IMR-90 (cell line): ENCODE results near the gene NELL2. TPM values are rescaled to one million over a fixed set of nuclear protein-coding genes. Genes with fewer than 3 reads are reported as not detected.

ENCODE experiments used
- ATAC-seq: fragments of 200-7000 bp; cut with Tn5 transposase; 2 replicates; pipeline ENCODE4 v1.9.1; 2020; ENCODE audit warnings: low read depth, mild to moderate bottlenecking, moderate library complexity
- BruUV-seq: library from RNA; stranded (reverse); fragments of 400-500 nt; replicated peaks from 2 replicates; lab custom pipeline; 2021; lab: Mats Ljungman, UMichigan
- CTCF ChIA-PET: fragments of 300-600 bp; formaldehyde crosslinking; extraction: SDS; loops from one replicate; lab custom pipeline; 2021; ENCODE audit warnings: antibody characterized with exemption; lab: Yijun Ruan, JAX
- POLR2A ChIA-PET: fragments of 300-600 bp; sonication (Branson Sonifier 250); formaldehyde crosslinking; loops from one replicate; lab custom pipeline; 2022; ENCODE audit warnings: antibody characterized with exemption; ENCODE audit not compliant: unreplicated experiment; lab: Charles Lee
- DNase-seq: peaks from one replicate; pipeline ENCODE4 v3.0.0; 2013
- H2AFZ ChIP-seq: replicated peaks from 2 replicates; pipeline ENCODE3; 2013; ENCODE audit warnings: low read length, mild to moderate bottlenecking; ENCODE audit not compliant: poor library complexity
- H2AK5ac ChIP-seq: 2 replicates; pipeline ENCODE4 v1.6.1; 2013; ENCODE audit warnings: low read depth, low read length, inconsistent platforms
- H2AK9ac ChIP-seq: replicated peaks from 2 replicates; pipeline ENCODE3; 2013; ENCODE audit warnings: mild to moderate bottlenecking, low read depth, low read length, moderate library complexity; ENCODE audit not compliant: poor library complexity
- H2BK120ac ChIP-seq: 2 replicates; pipeline ENCODE4 v1.6.1; 2013; ENCODE audit warnings: low read depth, low read length, inconsistent platforms
- H2BK15ac ChIP-seq: 3 replicates; pipeline ENCODE4 v1.6.1; 2013; ENCODE audit warnings: low read depth, low read length, inconsistent platforms
- H2BK20ac ChIP-seq: 2 replicates; pipeline ENCODE4 v1.6.1; 2013; ENCODE audit warnings: low read depth, mild to moderate bottlenecking, inconsistent platforms, low read length, moderate library complexity
- H2BK5ac ChIP-seq: 2 replicates; pipeline ENCODE4 v1.6.1; 2013; ENCODE audit warnings: mild to moderate bottlenecking, low read depth, low read length, inconsistent platforms; ENCODE audit not compliant: poor library complexity, severe bottlenecking
- H3K14ac ChIP-seq: replicated peaks from 2 replicates; pipeline ENCODE4 v1.6.1; 2013; ENCODE audit warnings: low read depth, low read length, inconsistent platforms
- H3K18ac ChIP-seq: 2 replicates; pipeline ENCODE4 v1.6.1; 2013; ENCODE audit warnings: low read depth, low read length, control low read depth
- H3K23ac ChIP-seq: 2 replicates; pipeline ENCODE4 v1.6.1; 2013; ENCODE audit warnings: low read depth, low read length, inconsistent platforms
- H3K27ac ChIP-seq: 2 replicates; pipeline ENCODE4 v1.5.1; 2013; ENCODE audit warnings: mild to moderate bottlenecking, control low read depth, low read length; ENCODE audit not compliant: insufficient read depth
- H3K27me3 ChIP-seq: 2 replicates; pipeline ENCODE4 v1.6.1; 2013; ENCODE audit warnings: low read length; ENCODE audit not compliant: control insufficient read depth, insufficient read depth
- H3K36me3 ChIP-seq: 2 replicates; pipeline ENCODE4 v1.6.1; 2013; ENCODE audit warnings: low read length, mixed read lengths; ENCODE audit not compliant: control insufficient read depth, insufficient read depth
- H3K4ac ChIP-seq: 2 replicates; pipeline ENCODE4 v1.6.1; 2013; ENCODE audit warnings: low read depth, low read length, inconsistent platforms
- H3K4me1 ChIP-seq: 2 replicates; pipeline ENCODE4 v1.6.1; 2013; ENCODE audit warnings: low read length, mixed read lengths; ENCODE audit not compliant: control insufficient read depth, insufficient read depth
- H3K4me2 ChIP-seq: 2 replicates; pipeline ENCODE4 v1.6.1; 2013; ENCODE audit warnings: low read depth, mild to moderate bottlenecking, control low read depth, low read length, moderate library complexity
- H3K4me3 ChIP-seq: 2 replicates; pipeline ENCODE4 v1.5.1; 2013; ENCODE audit warnings: low read depth, mild to moderate bottlenecking, control low read depth, low read length, moderate library complexity; ENCODE audit not compliant: insufficient read depth
- H3K56ac ChIP-seq: 2 replicates; pipeline ENCODE4 v1.6.1; 2013; ENCODE audit warnings: low read length, inconsistent platforms; ENCODE audit not compliant: insufficient read depth; ENCODE audit errors: extremely low read depth
- H3K79me1 ChIP-seq, 2 experiments: 2 replicates each; pipeline ENCODE4 v1.6.1; 2013; ENCODE audit warnings: low read length in 2 of 2, inconsistent platforms in 1 of 2, low read depth in 1 of 2
- H3K9ac ChIP-seq: 2 replicates; pipeline ENCODE4 v1.6.1; 2013; ENCODE audit warnings: low read depth, low read length, control low read depth
- H3K9me1 ChIP-seq: 2 replicates; pipeline ENCODE4 v1.6.1; 2013; ENCODE audit warnings: low read length, inconsistent platforms; ENCODE audit not compliant: insufficient read depth
- H3K9me3 ChIP-seq: 2 replicates; pipeline ENCODE4 v1.6.1; 2013; ENCODE audit warnings: low read length; ENCODE audit not compliant: control insufficient read depth, insufficient read depth
- H4K20me1 ChIP-seq: 2 replicates; pipeline ENCODE4 v1.6.1; 2013; ENCODE audit warnings: low read length, inconsistent platforms; ENCODE audit not compliant: insufficient read depth
- H4K5ac ChIP-seq: 2 replicates; pipeline ENCODE4 v1.6.1; 2013; ENCODE audit warnings: mild to moderate bottlenecking, low read depth, low read length, control low read depth
- H4K8ac ChIP-seq, 2 experiments: 2 replicates each; pipeline ENCODE4 v1.6.1; 2013; ENCODE audit warnings: low read depth in 2 of 2, low read length in 2 of 2, control low read depth in 1 of 2, inconsistent platforms in 1 of 2
- H4K91ac ChIP-seq: 2 replicates; pipeline ENCODE4 v1.6.1; 2013; ENCODE audit warnings: low read depth, low read length, inconsistent platforms; ENCODE audit not compliant: insufficient read depth
- BHLHE40 ChIP-seq: fragments of 150-350 bp; IDR thresholded peaks from 2 replicates; pipeline ENCODE4 v1.6.1; 2016; ENCODE audit warnings: mild to moderate bottlenecking, low read depth, low read length
- CEBPB ChIP-seq: IDR thresholded peaks from 2 replicates; pipeline ENCODE4 v1.6.1; 2012; ENCODE audit warnings: low read depth, low read length, improper control_type of control experiment
- CHD1 ChIP-seq: IDR thresholded peaks from 2 replicates; pipeline ENCODE4 v1.6.1; 2012; ENCODE audit warnings: low read depth, low read length, improper control_type of control experiment
- FOS ChIP-seq: fragments of 150-350 bp; IDR thresholded peaks from 2 replicates; pipeline ENCODE4 v1.6.1; 2016; ENCODE audit warnings: low read depth, low read length
- MAZ ChIP-seq: IDR thresholded peaks from 2 replicates; pipeline ENCODE4 v1.6.1; 2012; ENCODE audit warnings: low read depth, mild to moderate bottlenecking, low read length, improper control_type of control experiment, moderate library complexity, borderline replicate concordance
- NFE2L2 ChIP-seq: fragments of 150-350 bp; IDR thresholded peaks from 2 replicates; pipeline ENCODE4 v1.6.1; 2016; ENCODE audit warnings: low read depth, mild to moderate bottlenecking, low read length
- RAD21 ChIP-seq: IDR thresholded peaks from 2 replicates; pipeline ENCODE4 v1.6.1; 2012; ENCODE audit warnings: low read length, improper control_type of control experiment
- WGBS, 2 experiments: methylation state at CpG; one replicate each; pipeline versions ENCODE4 v1.1.5 to v1.1.7; 2013; ENCODE audit warnings: missing lambda C conversion rate in 2 of 2; ENCODE audit not compliant: insufficient read length in 1 of 2; ENCODE audit errors: extremely low coverage in 2 of 2; 5-methylcytosine and 5-hydroxymethylcytosine counted together
- dilution Hi-C: fragments of 300-500 bp; cut with HindIII; formaldehyde crosslinking; loops from one replicate; pipeline ENCODE4 v1.14.3; 2018; ENCODE audit warnings: low sequenced_read_pairs; ENCODE audit not compliant: unreplicated experiment
- in situ Hi-C: fragments of 300-500 bp; cut with MboI; formaldehyde crosslinking; loops from 3 replicates; pipeline ENCODE4 v1.14.3; 2019; ENCODE audit warnings: low sequenced_read_pairs, inconsistent platforms, mixed read lengths
- intact Hi-C: fragments of 100-400 bp; cut with micrococcal nuclease; formaldehyde crosslinking; loops from 2 replicates; pipeline ENCODE4 v1.10.0; 2022
- polyA plus RNA-seq, 3 experiments: library from polyadenylated mRNA; depleted of rRNA; stranded (reverse); fragments of >200 nt; gene quantifications; 2 replicates each; pipeline ENCODE4 v1.2.3, GENCODE V29; 2012; ENCODE audit warnings: low replicate concordance in 1 of 3
- total RNA-seq: library from RNA; depleted of rRNA; stranded (reverse); fragments of >200 nt; gene quantifications from 2 replicates; pipeline ENCODE4 v1.2.3, GENCODE V29; 2012

Gene NELL2
- total and polyA plus RNA-seq, 2 of the 4 experiments (the other 2 are of a cell fraction), result 0.18 to 0.26 TPM

DNA sequence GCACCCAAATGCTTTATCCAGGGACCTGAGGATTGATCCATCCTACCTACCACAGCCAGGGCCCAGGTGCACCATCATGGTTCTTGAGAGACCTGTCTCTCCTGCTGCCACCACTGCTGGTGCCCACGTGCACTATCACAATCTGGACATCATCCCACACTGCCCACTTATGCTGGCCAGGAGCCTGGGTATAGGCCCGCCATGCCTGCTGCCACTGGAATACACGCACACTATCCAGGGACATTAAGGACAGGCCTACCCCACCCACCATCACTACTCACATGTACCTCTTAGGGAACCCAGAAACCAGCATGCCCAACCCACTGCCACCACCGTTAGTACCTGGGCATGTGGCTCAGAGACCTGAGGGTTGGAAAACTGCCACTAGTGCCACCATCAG, 207.7 kb downstream of the NELL2 start:
- H2BK15ac ChIP-seq, result no peak overlapping the region
- no peaks in the 10 kb centered on the region for H3K27me3 ChIP-seq
- H2BK20ac ChIP-seq, result no peak overlapping the region
- CTCF ChIA-PET, result no interaction called here
- no peak overlapping the region for H3K23ac ChIP-seq
- POLR2A ChIA-PET, result no interaction called here
- no peak overlapping the region for H3K56ac ChIP-seq
- H3K18ac ChIP-seq, result no peak overlapping the region
- H3K4me2 ChIP-seq, result no peak overlapping the region
- H3K79me1 ChIP-seq, result no peaks in the 10 kb centered on the region
- H3K9me1 ChIP-seq, result no peaks in the 10 kb centered on the region
- no TSS peak for BruUV-seq
- intact Hi-C loops, result no loop called here
- no peak for TF ChIP-seq RAD21
- no peak for TF ChIP-seq MAZ
- TF ChIP-seq NFE2L2, result no peak
- TF ChIP-seq CHD1, result no peak
- TF ChIP-seq FOS, result no peak
- no peak for TF ChIP-seq BHLHE40
- TF ChIP-seq CEBPB, result no peak
- no peak overlapping the region for H3K4ac ChIP-seq
- H3K9me3 ChIP-seq, result peaks cover 12% of the 10 kb centered on the region
- no peaks in the 10 kb centered on the region for H4K20me1 ChIP-seq
- dilution Hi-C loops, result no loop called here
- H2AFZ ChIP-seq, result no peak overlapping the region
- DNase-seq (no peak), ATAC-seq (no peak)
- 25% methylated on average over 2 of the region's 4 CpGs; no CpG with 5 or more reads in 1 of the 2 experiments for WGBS, 2 experiments
- H3K36me3 ChIP-seq, result no peaks in the 10 kb centered on the region
- in situ Hi-C loops, result no loop called here
- no peak overlapping the region for H2BK5ac ChIP-seq
- no peaks in the 10 kb centered on the region for H3K4me1 ChIP-seq
- no peak overlapping the region for H3K9ac ChIP-seq
- H2AK5ac ChIP-seq, result no peak overlapping the region
- H4K91ac ChIP-seq, result no peak overlapping the region
- no peak overlapping the region for H2BK120ac ChIP-seq
- no peak overlapping the region for H3K14ac ChIP-seq
- H4K5ac ChIP-seq, result no peak overlapping the region
- H2AK9ac ChIP-seq, result no peak overlapping the region
- H4K8ac ChIP-seq, result no peak overlapping the region
- no peak overlapping the region for H3K4me3 ChIP-seq
- no peak overlapping the region for H3K27ac ChIP-seq
